Activated CD4-positive, alpha-beta T cell treated with anti-CD3 and anti-CD28 coated beads, Interleukin-2, amount 50 U/mL, for 48 hours (primary cell): ENCODE data around the gene ACACB.
"Not testable (repeated sequence)": the region's sequence is repeated elsewhere in the genome, so short reads cannot be mapped to it uniquely, and the experiment has no call there.

Source experiments
- DNase-seq, 2 experiments: peaks; one replicate each; pipeline ENCODE4 v3.0.0-alpha.2; 2020

ACACB gene

DNA sequence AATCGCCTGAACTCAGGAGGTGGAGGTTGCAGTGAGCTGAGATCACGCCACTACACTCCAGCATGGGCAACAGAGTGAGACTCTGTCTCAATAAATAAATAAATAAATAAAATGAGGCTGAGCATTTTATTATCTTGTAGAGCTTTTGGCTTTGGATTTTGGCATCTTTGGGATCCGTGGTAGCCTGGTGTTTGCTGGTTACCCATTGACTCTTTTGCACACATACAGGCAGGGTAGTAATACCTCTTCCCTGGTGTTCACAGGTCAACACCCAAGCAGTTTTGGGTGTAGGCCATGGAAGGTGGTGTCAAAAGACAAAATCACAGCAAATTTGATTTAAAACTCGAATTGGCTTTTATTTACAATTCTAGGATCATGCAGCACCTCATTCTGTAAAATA lies 27.8 kb downstream of the ACACB start:
- no peak for DNase-seq

GRCh38 chr12:109147126-109147525 lies 30.7 kb downstream of the ACACB start:
- DNase-seq, result not testable (repeated sequence)

GRCh38 chr12:109147954-109148353 lies 31.6 kb downstream of the ACACB start:
- DNase-seq, result no peak

DNA sequence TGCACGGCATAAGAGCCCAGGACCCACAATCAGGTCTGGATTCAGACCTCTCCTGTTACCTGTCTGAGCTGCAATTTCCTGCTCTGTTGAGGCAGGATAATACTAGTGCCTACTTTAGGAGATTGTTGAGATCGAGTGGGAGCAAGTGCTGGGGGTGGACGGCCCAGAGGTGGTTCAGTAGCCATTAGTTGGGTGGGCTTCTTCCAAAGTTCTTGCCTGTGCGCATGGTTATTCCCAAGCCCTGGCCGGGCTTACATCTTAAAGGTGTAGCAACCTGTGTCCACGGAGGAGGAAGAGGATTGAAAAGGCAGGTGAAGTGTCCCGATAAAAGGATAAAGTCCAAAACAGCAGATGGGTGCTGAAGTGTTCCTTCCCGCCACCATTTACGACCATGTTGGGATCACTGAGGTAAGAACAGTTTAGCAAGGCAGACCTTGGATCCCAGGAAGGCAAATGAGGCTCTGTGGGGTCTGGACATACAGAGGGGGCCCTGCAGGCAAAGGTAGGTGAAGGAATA lies 33.8 kb downstream of the ACACB start:
- no peak for DNase-seq

GRCh38 chr12:109151457-109151856 lies 35.1 kb downstream of the ACACB start:
- no peak for DNase-seq

- DNase-seq, result peak in 1 of 2 experiments; percentile 10
Measured at GRCh38 chr12:109153821-109154441, 37.5 kb downstream of the ACACB start.

DNA sequence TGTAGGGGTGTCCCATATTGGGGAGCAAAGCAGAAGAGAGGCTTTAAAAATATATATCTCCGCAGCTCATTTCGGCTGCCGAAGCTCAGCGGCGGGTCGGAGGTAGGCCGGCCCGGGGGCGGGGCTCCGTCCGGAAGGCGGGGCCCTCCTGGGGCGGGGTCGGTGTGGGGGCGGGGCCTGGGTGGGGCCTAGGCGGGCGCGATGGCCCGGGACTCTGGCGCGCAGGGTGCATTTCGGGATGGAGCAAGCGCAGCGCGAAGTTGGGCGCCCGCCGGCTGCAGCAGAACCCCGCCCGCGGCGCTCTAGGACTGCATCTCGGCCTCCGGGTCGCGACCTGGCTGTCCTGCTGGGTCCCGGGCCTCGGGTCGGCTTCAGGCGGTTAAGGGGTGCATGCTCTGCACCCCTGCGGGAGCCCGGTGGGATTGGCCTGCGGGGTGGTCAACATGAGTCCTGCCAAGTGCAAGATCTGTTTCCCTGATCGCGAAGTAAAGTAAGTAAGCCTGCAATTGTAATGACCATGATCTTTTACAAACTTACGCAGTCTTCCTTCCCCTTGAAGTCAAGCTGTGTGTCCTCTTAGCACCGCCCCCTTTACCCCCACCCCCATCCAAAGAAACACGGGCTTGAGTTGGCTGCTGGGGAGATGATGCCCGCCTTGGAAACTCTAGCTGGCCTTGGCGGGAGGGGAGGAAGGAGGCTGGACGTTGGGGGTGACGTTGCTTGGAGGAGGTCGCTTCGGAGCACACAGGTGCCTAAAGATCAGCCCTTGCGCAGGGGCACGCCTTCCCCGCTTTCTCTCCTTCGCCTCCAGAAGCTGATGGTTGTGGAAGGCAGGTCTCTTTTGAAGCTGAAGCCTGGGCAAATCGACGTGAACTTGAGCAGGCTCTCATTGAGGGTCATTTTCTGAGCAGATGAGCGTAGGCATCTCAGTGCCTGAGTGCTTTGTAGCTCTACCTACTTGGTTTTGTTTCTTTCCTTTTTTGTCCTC lies 38.4 kb downstream of the ACACB start:
- peak; percentile 77 to 85 for DNase-seq

DNA sequence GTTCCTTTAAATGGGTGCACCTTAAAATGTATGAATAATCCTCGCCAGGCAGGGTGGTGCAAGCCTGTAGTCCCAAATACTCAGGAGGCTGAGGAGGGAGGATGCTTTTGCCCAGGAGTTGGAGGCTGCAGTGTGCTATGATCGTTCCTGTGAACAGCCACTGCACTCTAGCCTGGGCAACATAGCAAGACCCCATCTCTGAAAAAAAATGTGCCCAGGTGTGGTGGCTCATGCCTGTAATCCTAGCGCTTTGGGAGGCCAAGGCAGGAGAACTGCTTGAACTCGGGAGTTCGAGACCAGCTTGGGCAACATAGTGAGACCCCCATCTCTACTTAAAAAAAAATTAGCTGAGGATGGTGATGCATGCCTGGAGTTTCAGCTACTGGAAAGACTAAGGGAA lies 39.6 kb downstream of the ACACB start:
- DNase-seq, result no peak

DNA sequence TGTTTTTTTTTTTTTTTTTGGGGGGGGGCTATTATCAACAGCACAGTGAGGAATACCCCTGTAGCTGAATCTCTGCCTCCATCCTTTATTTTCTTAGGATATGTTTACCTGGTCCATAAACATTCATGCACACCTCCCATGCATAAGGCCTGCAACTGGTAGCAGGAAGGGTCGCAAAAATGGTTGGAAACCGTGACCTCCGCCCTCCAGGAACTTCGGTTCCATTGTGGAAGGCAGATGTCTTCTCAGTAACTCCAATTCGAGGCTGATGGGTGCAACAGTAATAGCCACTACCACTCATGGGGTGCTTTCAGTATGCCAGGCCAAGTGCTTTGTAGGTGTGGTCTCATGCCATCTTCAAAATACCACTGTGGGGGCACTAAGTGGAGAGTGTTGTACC lies 40.2 kb downstream of the ACACB start:
- DNase-seq, result no peak

DNA sequence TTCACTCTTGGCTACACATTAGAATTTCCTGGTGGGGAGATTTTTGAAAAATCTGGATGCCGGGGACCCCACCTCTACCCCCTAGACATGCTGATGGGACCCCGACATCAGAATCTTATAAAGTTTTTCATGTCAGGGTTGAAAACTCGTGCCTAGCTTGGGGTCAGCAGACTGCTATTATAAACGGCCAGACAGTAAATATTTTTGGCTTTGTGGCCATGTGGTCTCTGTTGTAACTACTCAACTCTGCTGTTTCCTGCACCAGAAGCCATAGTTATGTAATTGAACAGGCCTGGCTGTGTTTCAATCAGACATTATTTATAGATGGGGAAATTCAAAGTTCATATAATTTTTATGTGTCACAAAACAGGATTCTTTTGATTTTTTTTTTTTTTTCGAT lies 41.6 kb downstream of the ACACB start:
- no peak for DNase-seq

DNA sequence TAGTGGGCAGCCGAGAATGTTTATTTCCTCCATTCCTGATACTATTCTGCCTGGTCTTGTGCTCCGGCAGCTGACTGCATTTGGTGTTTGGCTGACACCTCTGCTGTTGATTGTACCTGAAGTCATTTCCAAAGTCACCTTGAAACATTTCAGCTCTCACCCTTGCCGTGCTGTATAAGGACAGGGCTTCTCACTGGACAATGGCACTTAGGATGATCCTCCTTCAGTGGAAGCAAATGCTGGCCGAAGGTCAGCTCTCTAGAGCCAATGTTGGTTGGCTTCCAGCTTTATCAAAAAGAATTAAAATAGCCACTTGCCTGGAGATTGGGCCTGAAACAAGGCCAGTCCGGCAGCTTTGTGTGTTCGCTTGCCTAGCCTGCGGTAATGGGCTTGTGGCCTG lies 44.0 kb downstream of the ACACB start:
- DNase-seq, result no peak

GRCh38 chr12:109160873-109161272 lies 44.5 kb downstream of the ACACB start:
- no peak for DNase-seq

DNA sequence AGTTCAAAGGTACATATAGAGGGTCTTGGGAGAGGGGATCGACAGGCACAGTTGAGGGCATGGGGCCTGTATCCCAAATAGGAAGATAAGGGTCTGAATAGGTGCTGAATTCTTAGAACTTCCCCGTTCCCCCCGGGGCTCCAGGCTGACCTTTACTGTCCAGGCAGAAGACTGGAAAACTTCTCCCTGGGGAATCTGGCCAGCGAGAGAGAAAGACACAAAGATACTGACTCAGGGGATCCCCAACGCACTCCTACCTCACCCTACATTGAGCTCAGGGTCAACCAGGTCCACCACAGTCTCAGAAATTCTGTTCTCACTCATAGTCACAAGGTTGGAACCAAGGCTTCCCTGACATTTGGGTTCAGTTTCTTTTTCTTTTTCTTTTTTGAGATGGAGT lies 46.2 kb downstream of the ACACB start:
- DNase-seq, result no peak

- no peak for DNase-seq
Measured at GRCh38 chr12:109163167-109163566, 46.8 kb downstream of the ACACB start.

- no peak for DNase-seq
Measured at GRCh38 chr12:109165599-109165998, 49.2 kb downstream of the ACACB start.

DNA sequence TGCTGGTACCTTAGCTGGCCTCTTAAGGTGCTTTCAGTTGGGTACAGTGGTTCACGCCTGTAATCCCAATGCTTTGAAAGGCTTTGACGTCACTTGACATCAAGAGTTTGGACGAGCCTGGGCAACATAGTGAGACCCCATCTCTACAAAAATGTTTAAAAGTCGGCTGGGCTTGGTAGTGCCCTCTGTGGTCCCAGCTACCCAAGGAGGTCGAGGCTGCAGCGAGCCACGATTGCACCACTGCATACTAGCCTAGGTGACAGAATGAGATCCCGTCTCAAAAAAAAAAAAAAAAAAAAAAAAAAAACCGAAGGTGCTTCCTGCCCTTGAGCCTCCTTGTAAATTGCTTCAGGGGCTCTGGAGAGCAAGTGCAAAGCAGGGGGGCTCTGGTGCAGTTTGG lies 50.0 kb downstream of the ACACB start:
- DNase-seq, result no peak

GRCh38 chr12:109167781-109168180 lies 51.4 kb downstream of the ACACB start:
- no peak for DNase-seq

GRCh38 chr12:109169262-109169661 lies 52.9 kb downstream of the ACACB start:
- no peak for DNase-seq

DNA sequence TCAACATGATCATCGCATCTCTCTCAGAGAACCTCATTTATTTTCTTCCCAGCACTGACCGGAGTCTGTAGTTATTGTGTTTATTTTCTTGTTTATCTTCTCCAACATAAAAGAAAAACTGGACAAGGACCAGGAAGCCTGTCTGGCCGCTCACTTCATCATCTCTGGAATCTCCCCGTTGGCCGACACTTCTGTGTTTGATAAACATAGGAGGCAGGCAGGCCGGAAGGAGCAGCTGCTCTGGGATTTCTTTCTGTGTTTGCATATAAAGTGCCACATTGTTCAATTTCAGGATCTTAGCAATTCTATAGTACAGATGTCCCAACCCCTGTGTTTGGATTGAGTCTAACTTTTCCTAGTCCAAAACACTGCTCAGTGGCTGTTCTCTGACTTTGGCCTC lies 53.3 kb downstream of the ACACB start:
- DNase-seq, result no peak

DNA sequence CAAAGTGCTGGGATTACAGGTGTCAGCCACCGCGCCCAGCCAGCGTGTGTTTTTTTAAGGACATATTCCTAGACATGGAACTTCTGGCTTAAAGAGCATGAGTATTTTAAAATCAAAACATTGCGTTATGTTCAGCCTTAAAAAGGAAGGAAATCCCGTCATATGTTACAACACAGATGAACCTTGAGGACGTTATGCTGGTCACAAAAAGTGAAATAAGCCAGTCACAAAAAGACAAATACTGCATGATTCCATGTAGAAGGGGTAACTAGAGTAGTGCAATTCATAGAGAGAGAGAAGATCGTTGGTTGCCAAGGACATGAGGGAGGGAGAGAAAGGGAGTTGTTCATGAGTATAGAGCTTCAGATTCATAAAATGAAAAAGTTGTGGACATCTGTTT lies 53.9 kb downstream of the ACACB start:
- no peak for DNase-seq

- not testable (repeated sequence) for DNase-seq
Measured at GRCh38 chr12:109172787-109173186, 56.4 kb downstream of the ACACB start.

DNA sequence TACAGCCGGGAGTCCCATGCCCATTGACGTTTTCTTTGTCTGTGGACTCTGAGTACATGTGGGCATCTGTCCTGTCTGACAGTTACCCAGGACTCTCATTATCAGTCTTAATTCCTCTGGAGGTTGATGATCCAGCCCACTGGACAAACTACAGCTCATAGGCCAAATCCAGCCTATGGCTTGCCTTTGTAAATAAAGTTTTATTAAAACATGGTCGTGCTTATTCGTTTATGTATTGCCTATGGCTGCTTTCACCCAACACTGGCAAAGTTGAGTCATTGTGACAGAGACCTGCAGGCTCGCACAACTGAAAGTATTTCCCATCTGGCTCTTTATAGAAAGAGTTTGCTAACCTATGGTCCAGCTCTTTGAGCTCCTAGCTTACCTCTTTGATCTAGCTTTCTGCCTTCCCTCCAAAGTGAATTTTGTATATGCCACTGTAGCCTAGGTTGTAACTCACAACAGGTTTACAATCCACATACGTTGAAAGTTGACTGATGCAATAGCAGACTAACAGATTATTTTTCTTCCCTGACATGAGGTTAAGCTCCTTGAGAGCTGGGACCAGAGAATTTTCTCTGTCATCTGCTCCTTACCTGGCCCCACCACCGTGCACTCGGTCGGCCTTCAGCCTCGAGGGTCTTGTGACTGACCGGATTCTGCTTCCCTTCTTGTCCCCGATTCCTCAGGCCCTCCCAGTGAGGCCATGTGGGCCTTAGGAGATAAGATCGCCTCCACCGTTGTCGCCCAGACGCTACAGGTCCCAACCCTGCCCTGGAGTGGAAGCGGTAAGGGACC lies 57.3 kb downstream of the ACACB start:
- DNase-seq, result no peak

GRCh38 chr12:109174468-109174867 lies 58.1 kb downstream of the ACACB start:
- DNase-seq, result no peak
